OCI-LY7 (cell line): ENCODE measurements around the gene EIF5A2.

Experiments used
- CTCF ChIP-seq: fragments of 200-600 bp; sonication (generic); conservative IDR thresholded peaks from 2 replicates; pipeline ENCODE4 v1.5.1; 2014; ENCODE audit warnings: mild to moderate bottlenecking, antibody characterized with exemption, low read length, moderate library complexity, mixed read lengths
- EZH2phosphoT487 ChIP-seq: fragments of 200-600 bp; sonication (generic); IDR thresholded peaks from 2 replicates; pipeline ENCODE4 v1.6.1; 2018; ENCODE audit warnings: low read depth, borderline replicate concordance, mild to moderate bottlenecking, mixed run types, antibody characterized with exemption, low read length, moderate library complexity, mixed read lengths

- TF ChIP-seq CTCF (no peak), EZH2phosphoT487 (no peak)
These were observed 40.8 kb upstream of the EIF5A2 start for GRCh38 chr3:170949211-170949610.
